Astrocyte (in vitro differentiated cells and primary cell): Measurements from ENCODE around the gene ZC3H15.

Experiments
- CTCF ChIP-seq: IDR thresholded peaks from 2 replicates; pipeline ENCODE4 v1.5.1; 2011; ENCODE audit warnings: low read depth, mild to moderate bottlenecking, inconsistent platforms, low read length, moderate library complexity; ENCODE audit not compliant: insufficient read depth
- EZH2 ChIP-seq: IDR thresholded peaks from 2 replicates; pipeline ENCODE4 v1.6.1; 2012; ENCODE audit warnings: mild to moderate bottlenecking, low read length, inconsistent platforms; ENCODE audit not compliant: insufficient read depth

- TF ChIP-seq CTCF (peak; percentile 41), EZH2 (no peak)
Measured at GRCh38 chr2:186459009-186459408, 27.1 kb upstream of the ZC3H15 start.
